GM19238 (cell line): ENCODE results near the gene APEX1.
"Not testable (repeated sequence)": the region's sequence is repeated elsewhere in the genome, so short reads cannot be mapped to it uniquely, and the experiment has no call there.

Experiments
- DNase-seq: peaks from one replicate; pipeline ENCODE4 v3.0.0; 2011; ENCODE audit warnings: low spot score; ENCODE audit not compliant: insufficient read length

The APEX1 gene

GRCh38 chr14:20435582-20436362 lies 19.3 kb upstream of the APEX1 start, which contains the start of gene KLHL33:
TSS of gene KLHL33 (minus strand) at chr14:20436166. CDS start at chr14:20435811, 355 bp downstream.
- no peak for DNase-seq

GRCh38 chr14:20436363-20436755 lies 18.7 kb upstream of the APEX1 start:
- DNase-seq, result no peak

- DNase-seq, result no peak
Observed at GRCh38 chr14:20438664-20439063, 16.4 kb upstream of the APEX1 start.

GRCh38 chr14:20440465-20440864 lies 14.6 kb upstream of the APEX1 start:
- DNase-seq, result no peak

- no peak for DNase-seq
Observed at GRCh38 chr14:20440882-20441281, 14.1 kb upstream of the APEX1 start.

GRCh38 chr14:20441461-20441860 lies 13.6 kb upstream of the APEX1 start:
- DNase-seq, result no peak

DNA sequence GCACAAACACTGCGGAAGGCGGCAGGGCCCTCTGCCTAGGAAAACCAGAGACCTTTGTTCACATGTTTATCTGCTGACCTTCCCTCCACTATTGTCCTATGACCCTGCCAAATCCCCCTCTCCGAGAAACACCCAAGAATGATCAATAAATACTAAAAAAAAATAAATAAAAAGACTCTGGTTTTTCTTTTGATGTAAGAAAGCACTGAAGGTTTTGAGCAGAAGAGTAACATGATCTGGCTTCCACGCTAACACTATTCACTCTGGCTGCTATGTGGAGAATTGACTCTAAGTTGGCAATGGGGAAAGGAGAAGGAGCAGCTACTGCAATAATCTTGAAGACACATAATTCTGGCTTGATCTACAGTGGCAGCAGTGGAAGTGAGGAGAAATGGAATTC lies 11.4 kb upstream of the APEX1 start:
- DNase-seq, result not testable (repeated sequence)

GRCh38 chr14:20446889-20447288 lies 8.1 kb upstream of the APEX1 start:
- no peak for DNase-seq

- DNase-seq, result not testable (repeated sequence)
Observed at GRCh38 chr14:20452831-20453230, 2.2 kb upstream of the APEX1 start.

DNA sequence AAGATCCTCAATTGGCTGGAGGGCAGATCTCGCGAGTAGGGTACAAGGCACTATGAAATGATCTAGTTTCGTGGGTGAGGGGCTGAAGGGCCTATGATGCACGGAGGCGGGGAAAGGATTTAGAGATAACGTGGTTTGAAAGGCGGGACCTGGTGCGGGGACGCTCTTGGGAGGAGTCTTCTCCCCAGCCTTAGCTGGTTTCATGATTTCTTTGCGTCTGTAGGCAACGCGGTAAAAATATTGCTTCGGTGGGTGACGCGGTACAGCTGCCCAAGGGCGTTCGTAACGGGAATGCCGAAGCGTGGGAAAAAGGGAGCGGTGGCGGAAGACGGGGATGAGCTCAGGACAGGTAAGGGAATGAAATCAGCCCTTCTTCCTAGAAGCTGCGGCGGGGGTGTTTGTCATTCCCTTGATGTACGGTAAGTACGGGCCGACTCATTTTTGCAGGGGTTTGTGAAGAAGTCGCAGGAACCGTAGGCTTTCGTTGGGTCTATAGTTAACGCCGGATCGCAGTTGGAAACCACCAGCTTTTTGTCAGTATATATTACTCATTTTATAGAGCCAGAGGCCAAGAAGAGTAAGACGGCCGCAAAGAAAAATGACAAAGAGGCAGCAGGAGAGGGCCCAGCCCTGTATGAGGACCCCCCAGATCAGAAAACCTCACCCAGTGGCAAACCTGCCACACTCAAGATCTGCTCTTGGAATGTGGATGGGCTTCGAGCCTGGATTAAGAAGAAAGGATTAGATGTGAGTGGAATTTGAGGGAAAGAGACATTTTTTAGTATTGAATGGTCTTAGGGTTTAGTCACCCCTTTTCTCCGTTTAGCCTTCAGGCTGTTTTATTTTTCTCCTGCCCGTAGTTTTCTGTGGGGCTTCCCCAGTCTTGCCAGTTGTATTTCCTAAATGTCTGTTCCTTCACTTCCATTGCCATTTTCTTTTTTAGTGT lies 602 bp downstream of the APEX1 start:
- DNase-seq, result no peak

DNA sequence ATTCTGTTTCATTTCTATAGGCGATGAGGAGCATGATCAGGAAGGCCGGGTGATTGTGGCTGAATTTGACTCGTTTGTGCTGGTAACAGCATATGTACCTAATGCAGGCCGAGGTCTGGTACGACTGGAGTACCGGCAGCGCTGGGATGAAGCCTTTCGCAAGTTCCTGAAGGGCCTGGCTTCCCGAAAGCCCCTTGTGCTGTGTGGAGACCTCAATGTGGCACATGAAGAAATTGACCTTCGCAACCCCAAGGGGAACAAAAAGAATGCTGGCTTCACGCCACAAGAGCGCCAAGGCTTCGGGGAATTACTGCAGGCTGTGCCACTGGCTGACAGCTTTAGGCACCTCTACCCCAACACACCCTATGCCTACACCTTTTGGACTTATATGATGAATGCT lies 1.9 kb downstream of the APEX1 start:
- DNase-seq, result no peak

DNA sequence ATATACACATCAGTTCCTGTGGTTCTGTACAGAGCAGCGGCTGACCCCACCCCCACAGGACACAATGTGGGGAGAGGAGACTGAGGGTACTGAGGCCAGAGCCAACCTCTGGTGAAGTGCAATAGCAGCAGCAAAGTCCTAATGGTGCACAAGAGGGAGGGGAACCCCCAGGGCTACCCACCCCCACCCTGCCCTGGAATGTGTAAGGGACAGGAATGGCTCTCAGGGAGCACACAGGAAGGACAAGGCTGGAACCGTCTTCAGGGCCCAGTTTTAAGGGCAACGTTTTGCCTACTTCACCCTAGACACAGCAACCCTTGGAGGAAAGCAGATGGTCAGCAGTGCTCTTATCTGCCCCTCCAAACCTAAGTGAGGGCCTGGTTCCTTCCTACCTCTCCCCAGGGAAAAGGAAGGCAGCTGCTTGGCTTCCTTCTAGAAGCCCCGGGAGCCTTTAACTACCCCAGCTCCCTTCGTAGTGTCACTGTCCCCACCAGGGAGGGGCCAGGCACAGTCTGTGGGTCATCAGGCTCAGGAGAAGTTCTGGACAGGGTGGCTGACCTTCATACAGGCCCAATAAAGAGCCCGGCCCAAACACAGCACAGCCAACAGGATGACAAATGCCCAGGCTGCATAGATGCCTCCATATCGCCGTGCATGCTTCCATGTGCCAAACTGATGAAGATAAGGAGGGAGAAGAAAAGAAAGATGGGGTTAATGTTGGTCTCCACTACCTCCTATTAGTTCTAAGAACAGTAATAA lies 3.2 kb downstream of the APEX1 start:
- no peak for DNase-seq

DNA sequence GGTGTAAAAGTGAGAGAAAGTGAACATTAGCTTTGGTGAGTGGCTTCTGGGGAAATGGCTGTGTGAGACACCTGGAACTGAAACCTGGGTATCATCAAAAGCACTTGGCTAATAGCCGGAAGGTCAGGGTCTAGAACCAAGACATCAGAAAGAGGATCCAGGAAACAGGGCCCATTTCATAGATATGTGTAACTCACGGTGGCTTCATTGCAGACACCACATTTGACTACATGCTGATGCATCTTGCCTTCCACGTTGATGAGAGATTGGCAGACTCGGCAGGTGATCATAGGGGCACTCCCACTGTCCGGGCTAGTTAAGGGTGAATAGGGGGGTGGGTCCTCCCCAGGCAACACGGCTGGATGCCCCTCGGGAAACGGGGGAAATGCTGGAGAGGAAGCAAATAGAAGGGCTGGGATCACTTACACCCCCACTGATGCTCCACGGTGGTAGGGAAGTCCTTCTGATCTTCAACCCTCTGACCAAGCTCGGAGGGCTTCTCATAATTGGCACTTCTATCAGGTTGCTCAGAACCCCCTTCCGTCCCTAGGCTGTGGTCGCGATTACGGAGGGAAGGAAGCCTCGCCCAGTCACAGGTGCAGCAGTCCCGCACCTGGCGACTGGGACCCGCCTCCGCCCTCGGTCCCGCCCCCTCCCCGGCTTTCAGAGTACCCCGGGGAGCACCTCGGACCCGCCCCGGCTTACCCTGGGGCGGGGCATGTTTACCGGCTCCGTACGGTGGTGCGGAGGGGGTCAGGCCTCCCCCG lies 5.6 kb downstream of the APEX1 start:
- no peak for DNase-seq

- peak; percentile 83 for DNase-seq
Observed at GRCh38 chr14:20461225-20462141, 6.5 kb downstream of the APEX1 start, which contains the start of gene PIP4P1. TSS of gene PIP4P1 (minus strand) at chr14:20461434. CDS start at chr14:20461325, 109 bp downstream.

- no peak for DNase-seq
Observed at GRCh38 chr14:20468764-20469241, 13.8 kb downstream of the APEX1 start.

DNA sequence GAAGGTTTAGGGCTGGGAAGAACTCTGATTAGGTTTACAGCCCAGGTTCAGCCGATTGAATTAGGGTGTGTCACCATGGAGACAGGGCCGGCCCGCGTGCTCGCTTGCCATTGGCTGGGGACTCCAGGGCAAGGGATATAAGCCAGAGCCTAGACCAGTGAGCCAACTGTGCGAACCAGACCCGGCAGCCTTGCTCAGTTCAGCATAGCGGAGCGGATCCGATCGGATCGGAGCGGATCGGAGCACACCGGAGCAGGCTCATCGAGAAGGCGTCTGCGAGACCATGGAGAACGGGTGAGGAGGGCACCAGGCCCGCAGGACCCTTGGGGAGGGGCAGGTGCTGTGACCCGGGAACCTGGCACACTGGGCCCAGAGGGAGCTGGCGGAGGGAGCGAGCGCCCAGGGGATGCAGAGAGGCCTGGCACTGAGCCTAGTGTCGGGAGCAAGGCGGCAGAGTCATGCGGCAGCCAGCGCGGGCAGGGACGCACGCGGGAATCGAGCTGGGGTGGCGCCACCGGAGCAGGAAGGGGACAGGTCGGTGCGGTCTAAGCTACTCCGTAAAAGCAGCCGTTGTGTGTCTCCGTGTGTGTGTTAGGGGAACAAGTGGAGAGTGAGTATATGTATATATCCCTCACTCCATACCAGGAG lies 14.3 kb downstream of the APEX1 start, which contains the start of gene PNP:
TSS of gene PNP (plus strand) at position 165 of the 648 bp plus-strand sequence. CDS start at position 284, 119 bp downstream.
- peak; percentile 92 for DNase-seq

GRCh38 chr14:20469890-20470602 lies 15.0 kb downstream of the APEX1 start:
- no peak for DNase-seq

- DNase-seq, result no peak
Observed at GRCh38 chr14:20470603-20470901, 15.5 kb downstream of the APEX1 start.
